Stimulated activated CD8-positive, alpha-beta memory T cell treated with anti-CD3 and anti-CD28 coated beads, Interleukin-12 subunit alpha, Interleukin-12 subunit beta, amount 100 ng/mL, for 1 hour (primary cell): ENCODE results near the gene APRT.
"Not testable (repeated sequence)": the region's sequence is repeated elsewhere in the genome, so short reads cannot be mapped to it uniquely, and the experiment has no call there.

Experiments used
- DNase-seq: peaks from one replicate; pipeline ENCODE4 v3.0.0-alpha.2; 2020; ENCODE audit warnings: low read depth

Gene APRT

GRCh38 chr16:88806491-88807111 lies 5.1 kb downstream of the APRT start:
- DNase-seq = no peak

GRCh38 chr16:88805887-88806393 lies 5.8 kb downstream of the APRT start:
- DNase-seq = no peak

GRCh38 chr16:88805340-88805715 lies 6.4 kb downstream of the APRT start:
- no peak for DNase-seq

GRCh38 chr16:88804552-88805339 lies 7.0 kb downstream of the APRT start:
- DNase-seq = no peak

- DNase-seq = no peak
These were observed 7.6 kb downstream of the APRT start for GRCh38 chr16:88804173-88804551.

- peak; percentile 77 for DNase-seq
These were observed 8.3 kb downstream of the APRT start, which contains the start of gene CDT1 for GRCh38 chr16:88803264-88803987. Gene CDT1, plus strand, starts transcription at chr16:88803789. Its CDS starts 43 bp downstream, at chr16:88803832.

GRCh38 chr16:88800277-88800592 lies 11.5 kb downstream of the APRT start:
- DNase-seq = no peak

GRCh38 chr16:88799569-88800276 lies 12.0 kb downstream of the APRT start:
- DNase-seq = no peak

GRCh38 chr16:88798772-88799455 lies 12.8 kb downstream of the APRT start:
- no peak for DNase-seq

GRCh38 chr16:88798073-88798472 lies 13.7 kb downstream of the APRT start:
- no peak for DNase-seq

GRCh38 chr16:88796278-88796677 lies 15.4 kb downstream of the APRT start:
- no peak for DNase-seq

- no peak for DNase-seq
These were observed 18.3 kb downstream of the APRT start for GRCh38 chr16:88793251-88793954.

GRCh38 chr16:88792668-88793250 lies 19.0 kb downstream of the APRT start:
- no peak for DNase-seq

GRCh38 chr16:88792078-88792550 lies 19.6 kb downstream of the APRT start:
- no peak for DNase-seq

GRCh38 chr16:88790312-88791211 lies 21.2 kb downstream of the APRT start:
- DNase-seq = peak; percentile 49

GRCh38 chr16:88789594-88789993 lies 22.1 kb downstream of the APRT start:
- DNase-seq = no peak

GRCh38 chr16:88788749-88789148 lies 23.0 kb downstream of the APRT start:
- not testable (repeated sequence) for DNase-seq

GRCh38 chr16:88787579-88788314 lies 24.0 kb downstream of the APRT start:
- no peak for DNase-seq
